ENCODE results near the gene GALNT7. TPM values are rescaled to one million over a fixed set of nuclear protein-coding genes. Genes with fewer than 3 reads are reported as not detected.
A peak's percentile ranks its signal among the peaks of the same experiment; 100 is the strongest.

Gene GALNT7
- total and polyA plus RNA-seq, 10 of the 15 experiments (the other 5 are each of a cell fraction or from before 2014, with no cell fraction given): 14.2 to 33.2 (median 28.9) TPM

DNA sequence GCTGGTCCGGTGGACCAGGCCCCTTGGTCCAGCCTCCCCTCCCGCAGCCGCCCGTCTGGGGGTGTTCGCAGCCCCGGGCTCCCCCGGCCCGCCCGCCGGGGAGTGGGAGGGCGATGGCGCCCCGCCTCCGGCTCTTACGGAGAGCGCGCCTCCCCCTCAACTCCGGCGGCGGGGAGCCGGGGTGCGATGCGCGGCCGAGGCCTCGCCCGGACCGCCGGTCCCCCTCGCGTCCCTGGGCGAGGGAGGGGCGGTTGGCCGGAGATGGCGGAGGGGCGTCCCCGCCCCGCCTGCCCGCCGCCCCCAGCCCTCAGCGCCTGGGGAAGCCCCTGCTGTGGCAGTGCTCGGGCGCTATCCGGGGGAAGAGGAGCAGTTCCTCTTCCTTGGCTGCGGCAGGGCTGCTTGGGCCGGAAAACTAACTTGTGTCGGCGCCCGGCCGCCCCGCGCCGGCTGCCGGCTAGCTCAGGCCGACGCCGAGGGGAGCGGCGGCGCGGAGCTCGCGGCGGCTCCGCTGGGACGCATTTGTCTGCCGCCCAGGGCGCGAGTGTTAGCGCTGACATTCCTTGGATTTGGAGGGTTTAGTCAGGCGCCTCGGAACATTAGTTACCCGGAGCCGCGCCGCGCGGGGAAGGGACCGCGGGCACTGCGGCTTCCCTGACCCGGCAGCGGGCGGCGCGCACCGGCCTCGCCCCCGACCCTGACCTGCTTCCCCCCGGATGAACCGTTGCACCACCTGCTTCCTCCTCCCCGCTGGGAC is 994 bp downstream of the GALNT7 start:
- DNase-seq (ENCODE audit: low read depth, low spot score) (no peak), FAIRE-seq (no peak), ATAC-seq (peak; percentile 77)
- CTCF ChIA-PET: interaction anchor here (0.9 to 4.8 kb wide), 8 partner anchors 12 to 167 kb away, joined by 3 to 30 read pairs (median 5); no protein-coding TSS in a partner anchor
- peak overlapping the region; percentile 89 for H3K4me2 ChIP-seq (ENCODE audit: control insufficient read depth, insufficient read depth)
- POLR2A ChIA-PET: interaction anchor here (0.6 to 3.3 kb wide), 5 partner anchors 23 to 198 kb away, joined by 3 to 14 read pairs (median 4); no protein-coding TSS in a partner anchor
- WGBS (ENCODE audit: insufficient coverage, insufficient replicate concordance, low lambda C conversion rate, missing lambda C conversion rate): under 1% methylated on average over 48 of the region's 92 CpGs
- H3K27me3 ChIP-seq (replicated peaks in 1 of 2; ENCODE audit: control insufficient read depth in 2 of 2, insufficient read depth in 2 of 2, low read length in 1 of 2): no peaks in the 10 kb centered on the region
- in situ Hi-C loops (cut with MboI) (no loop called here), intact Hi-C loops (cut with micrococcal nuclease; ENCODE audit: unreplicated experiment) (loop anchor here (2.0 to 5.0 kb wide), 5 partner anchors 75 to 198 kb away; partner anchors contain the start of gene HMGB2)
- H3K4me1 ChIP-seq (ENCODE audit: control insufficient read depth, insufficient read depth, low read length): peaks cover 25% of the 10 kb centered on the region
- H4K20me1 ChIP-seq (ENCODE audit: control insufficient read depth, insufficient read depth): no peaks in the 10 kb centered on the region
- H3K36me3 ChIP-seq (ENCODE audit: control insufficient read depth in 2 of 2, insufficient read depth in 2 of 2, low read length in 1 of 2): peaks cover 0 to 4% of the 10 kb centered on the region in 2 experiments; a peak in 1 of 4 replicates
- H3K27ac ChIP-seq (ENCODE audit: control insufficient read depth, insufficient read depth): peak overlapping the region; percentile 94
- SMC1A ChIA-PET (ENCODE audit: uncharacterized antibody, unreplicated experiment): interaction anchor here (1.0 to 2.9 kb wide), 6 partner anchors 9 to 156 kb away, joined by 3 to 13 read pairs (median 6); no protein-coding TSS in a partner anchor
- RAD21 ChIA-PET (ENCODE audit: unreplicated experiment): interaction anchor here (0.9 to 2.0 kb wide), 5 partner anchors 12 to 156 kb away, joined by 3 to 14 read pairs (median 4); no protein-coding TSS in a partner anchor
- peak overlapping the region; percentile 99 for H3K4me3 ChIP-seq
- no TSS peak for BruUV-seq (replicated peaks)
- H3K9ac ChIP-seq (ENCODE audit: control insufficient read depth, insufficient read depth, low read length): peak overlapping the region; percentile 97
- H2AFZ ChIP-seq (ENCODE audit: control insufficient read depth, low read depth, low read length): peak overlapping the region; percentile 87
- H3K79me2 ChIP-seq (ENCODE audit: control insufficient read depth, insufficient read depth, low read length): peaks cover 58% of the 10 kb centered on the region
- no peaks in the 10 kb centered on the region for H3K9me3 ChIP-seq (replicated peaks; ENCODE audit: control insufficient read depth, insufficient read depth, low read length)
- TF ChIP-seq KDM1A (IDR thresholded peaks at IDR 0.05; ENCODE audit: borderline replicate concordance): no peak
- no peak for TF ChIP-seq SMARCA5 (IDR thresholded peaks at IDR 0.05)
- TF ChIP-seq CEBPB (IDR thresholded peaks at IDR 0.05; ENCODE audit: borderline replicate concordance in 1 of 2, low read depth in 2 of 2, low read length in 2 of 2): no peak
- TF ChIP-seq CBX3 (IDR thresholded peaks at IDR 0.05; ENCODE audit: borderline replicate concordance, low read depth): no peak
- peak; percentile 39; the same call in 1 of the 2 replicates for TF ChIP-seq TCF3 (IDR thresholded peaks at IDR 0.05; ENCODE audit: borderline replicate concordance, insufficient read depth, low read depth, low read length)
- TF ChIP-seq, protein P1, sequence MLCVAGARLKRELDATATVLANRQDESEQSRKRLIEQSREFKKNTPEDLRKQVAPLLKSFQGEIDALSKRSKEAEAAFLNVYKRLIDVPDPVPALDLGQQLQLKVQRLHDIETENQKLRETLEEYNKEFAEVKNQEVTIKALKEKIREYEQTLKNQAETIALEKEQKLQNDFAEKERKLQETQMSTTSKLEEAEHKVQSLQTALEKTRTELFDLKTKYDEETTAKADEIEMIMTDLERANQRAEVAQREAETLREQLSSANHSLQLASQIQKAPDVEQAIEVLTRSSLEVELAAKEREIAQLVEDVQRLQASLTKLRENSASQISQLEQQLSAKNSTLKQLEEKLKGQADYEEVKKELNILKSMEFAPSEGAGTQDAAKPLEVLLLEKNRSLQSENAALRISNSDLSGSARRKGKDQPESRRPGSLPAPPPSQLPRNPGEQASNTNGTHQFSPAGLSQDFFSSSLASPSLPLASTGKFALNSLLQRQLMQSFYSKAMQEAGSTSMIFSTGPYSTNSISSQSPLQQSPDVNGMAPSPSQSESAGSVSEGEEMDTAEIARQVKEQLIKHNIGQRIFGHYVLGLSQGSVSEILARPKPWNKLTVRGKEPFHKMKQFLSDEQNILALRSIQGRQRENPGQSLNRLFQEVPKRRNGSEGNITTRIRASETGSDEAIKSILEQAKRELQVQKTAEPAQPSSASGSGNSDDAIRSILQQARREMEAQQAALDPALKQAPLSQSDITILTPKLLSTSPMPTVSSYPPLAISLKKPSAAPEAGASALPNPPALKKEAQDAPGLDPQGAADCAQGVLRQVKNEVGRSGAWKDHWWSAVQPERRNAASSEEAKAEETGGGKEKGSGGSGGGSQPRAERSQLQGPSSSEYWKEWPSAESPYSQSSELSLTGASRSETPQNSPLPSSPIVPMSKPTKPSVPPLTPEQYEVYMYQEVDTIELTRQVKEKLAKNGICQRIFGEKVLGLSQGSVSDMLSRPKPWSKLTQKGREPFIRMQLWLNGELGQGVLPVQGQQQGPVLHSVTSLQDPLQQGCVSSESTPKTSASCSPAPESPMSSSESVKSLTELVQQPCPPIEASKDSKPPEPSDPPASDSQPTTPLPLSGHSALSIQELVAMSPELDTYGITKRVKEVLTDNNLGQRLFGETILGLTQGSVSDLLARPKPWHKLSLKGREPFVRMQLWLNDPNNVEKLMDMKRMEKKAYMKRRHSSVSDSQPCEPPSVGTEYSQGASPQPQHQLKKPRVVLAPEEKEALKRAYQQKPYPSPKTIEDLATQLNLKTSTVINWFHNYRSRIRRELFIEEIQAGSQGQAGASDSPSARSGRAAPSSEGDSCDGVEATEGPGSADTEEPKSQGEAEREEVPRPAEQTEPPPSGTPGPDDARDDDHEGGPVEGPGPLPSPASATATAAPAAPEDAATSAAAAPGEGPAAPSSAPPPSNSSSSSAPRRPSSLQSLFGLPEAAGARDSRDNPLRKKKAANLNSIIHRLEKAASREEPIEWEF (IDR thresholded peaks at IDR 0.05; ENCODE audit: insufficient replicate concordance, low read depth, low read length): no peak
- TF ChIP-seq KLF5 (IDR thresholded peaks at IDR 0.05; ENCODE audit: partially characterized antibody): no peak
- TF ChIP-seq SMAD1 (IDR thresholded peaks at IDR 0.05; ENCODE audit: low read depth, partially characterized antibody): no peak
- no peak for TF ChIP-seq ZNF24 (IDR thresholded peaks at IDR 0.05)
- no peak for TF ChIP-seq EP300 (IDR thresholded peaks at IDR 0.05; ENCODE audit: borderline replicate concordance in 1 of 2, control insufficient read depth in 1 of 2, low read depth in 2 of 2, low read length in 2 of 2)
- TF ChIP-seq POLR2A (IDR thresholded peaks at IDR 0.05; ENCODE audit: low read depth, low read length): peak; percentile 71
- TF ChIP-seq RCOR1 (conservative IDR thresholded peaks at IDR 0.05; ENCODE audit: low read depth, low read length): no peak
- TF ChIP-seq PAX8 (IDR thresholded peaks at IDR 0.05): no peak
- TF ChIP-seq, protein P2, sequence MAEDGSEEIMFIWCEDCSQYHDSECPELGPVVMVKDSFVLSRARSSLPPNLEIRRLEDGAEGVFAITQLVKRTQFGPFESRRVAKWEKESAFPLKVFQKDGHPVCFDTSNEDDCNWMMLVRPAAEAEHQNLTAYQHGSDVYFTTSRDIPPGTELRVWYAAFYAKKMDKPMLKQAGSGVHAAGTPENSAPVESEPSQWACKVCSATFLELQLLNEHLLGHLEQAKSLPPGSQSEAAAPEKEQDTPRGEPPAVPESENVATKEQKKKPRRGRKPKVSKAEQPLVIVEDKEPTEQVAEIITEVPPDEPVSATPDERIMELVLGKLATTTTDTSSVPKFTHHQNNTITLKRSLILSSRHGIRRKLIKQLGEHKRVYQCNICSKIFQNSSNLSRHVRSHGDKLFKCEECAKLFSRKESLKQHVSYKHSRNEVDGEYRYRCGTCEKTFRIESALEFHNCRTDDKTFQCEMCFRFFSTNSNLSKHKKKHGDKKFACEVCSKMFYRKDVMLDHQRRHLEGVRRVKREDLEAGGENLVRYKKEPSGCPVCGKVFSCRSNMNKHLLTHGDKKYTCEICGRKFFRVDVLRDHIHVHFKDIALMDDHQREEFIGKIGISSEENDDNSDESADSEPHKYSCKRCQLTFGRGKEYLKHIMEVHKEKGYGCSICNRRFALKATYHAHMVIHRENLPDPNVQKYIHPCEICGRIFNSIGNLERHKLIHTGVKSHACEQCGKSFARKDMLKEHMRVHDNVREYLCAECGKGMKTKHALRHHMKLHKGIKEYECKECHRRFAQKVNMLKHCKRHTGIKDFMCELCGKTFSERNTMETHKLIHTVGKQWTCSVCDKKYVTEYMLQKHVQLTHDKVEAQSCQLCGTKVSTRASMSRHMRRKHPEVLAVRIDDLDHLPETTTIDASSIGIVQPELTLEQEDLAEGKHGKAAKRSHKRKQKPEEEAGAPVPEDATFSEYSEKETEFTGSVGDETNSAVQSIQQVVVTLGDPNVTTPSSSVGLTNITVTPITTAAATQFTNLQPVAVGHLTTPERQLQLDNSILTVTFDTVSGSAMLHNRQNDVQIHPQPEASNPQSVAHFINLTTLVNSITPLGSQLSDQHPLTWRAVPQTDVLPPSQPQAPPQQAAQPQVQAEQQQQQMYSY (CRISPR knock-in tag; IDR thresholded peaks at IDR 0.05): no peak

Data from GM12878 (cell line).